Mesendoderm (in vitro differentiated cells): ENCODE results near the gene COX5A.
"Not testable (repeated sequence)": the region's sequence is repeated elsewhere in the genome, so short reads cannot be mapped to it uniquely, and the experiment has no call there.

ENCODE experiments used
- DNase-seq: peaks from one replicate; pipeline ENCODE4 v3.0.0; 2013
- H2AK5ac ChIP-seq: 2 replicates; pipeline ENCODE4 v1.6.1; 2013; ENCODE audit warnings: low read length, inconsistent platforms
- H2BK120ac ChIP-seq: 2 replicates; pipeline ENCODE4 v1.6.1; 2013; ENCODE audit warnings: low read depth, mild to moderate bottlenecking, low read length, moderate library complexity, mixed read lengths
- H2BK15ac ChIP-seq: replicated peaks from 2 replicates; pipeline ENCODE4 v1.6.1; 2013; ENCODE audit warnings: low read depth, mild to moderate bottlenecking, moderate library complexity
- H2BK5ac ChIP-seq: 2 replicates; pipeline ENCODE4 v1.6.1; 2013; ENCODE audit warnings: low read length, inconsistent platforms
- H3K18ac ChIP-seq: 2 replicates; pipeline ENCODE4 v1.6.1; 2013; ENCODE audit warnings: mild to moderate bottlenecking, low read length, mixed read lengths
- H3K23ac ChIP-seq: one replicate; pipeline ENCODE4 v1.6.1; 2013; ENCODE audit warnings: low read length
- H3K27ac ChIP-seq: 2 replicates; pipeline ENCODE4 v1.5.1; 2013; ENCODE audit warnings: low read depth, mild to moderate bottlenecking, inconsistent platforms, low read length, moderate library complexity
- H3K27me3 ChIP-seq: 2 replicates; pipeline ENCODE4 v1.6.1; 2013; ENCODE audit warnings: low read length, control low read depth, mild to moderate bottlenecking, inconsistent platforms; ENCODE audit not compliant: insufficient read depth, poor library complexity
- H3K36me3 ChIP-seq: 2 replicates; pipeline ENCODE4 v1.6.1; 2013; ENCODE audit warnings: low read length, inconsistent platforms; ENCODE audit not compliant: control insufficient read depth, insufficient read depth
- H3K4ac ChIP-seq: one replicate; pipeline ENCODE4 v1.6.1; 2013; ENCODE audit warnings: low read depth, mild to moderate bottlenecking, low read length, moderate library complexity
- H3K4me1 ChIP-seq: 2 replicates; pipeline ENCODE4 v1.6.1; 2013; ENCODE audit warnings: low read depth, low read length, inconsistent platforms; ENCODE audit not compliant: control insufficient read depth
- H3K4me2 ChIP-seq: 2 replicates; pipeline ENCODE4 v1.6.1; 2013; ENCODE audit warnings: low read length
- H3K4me3 ChIP-seq: 2 replicates; pipeline ENCODE4 v1.5.1; 2013; ENCODE audit warnings: mild to moderate bottlenecking, low read length
- H3K56ac ChIP-seq: one replicate; pipeline ENCODE4 v1.6.1; 2013; ENCODE audit warnings: low read length
- H3K79me1 ChIP-seq: 2 replicates; pipeline ENCODE4 v1.6.1; 2013; ENCODE audit warnings: low read length, inconsistent platforms
- H3K79me2 ChIP-seq: 2 replicates; pipeline ENCODE4 v1.6.1; 2013; ENCODE audit warnings: mild to moderate bottlenecking, low read length; ENCODE audit not compliant: control insufficient read depth, insufficient read depth
- H3K9ac ChIP-seq: 2 replicates; pipeline ENCODE4 v1.6.1; 2013; ENCODE audit warnings: low read length, inconsistent platforms
- H4K5ac ChIP-seq: one replicate; pipeline ENCODE4 v1.6.1; 2013; ENCODE audit warnings: low read length
- H4K8ac ChIP-seq: one replicate; pipeline ENCODE4 v1.6.1; 2013; ENCODE audit warnings: low read depth, mild to moderate bottlenecking, control low read depth, low read length, moderate library complexity
- WGBS: extraction: QIAGEN DNeasy Blood & Tissue Kit; methylation state at CpG from one replicate; pipeline ENCODE4 v1.1.7; 2013; ENCODE audit warnings: low lambda C conversion rate, missing lambda C conversion rate; ENCODE audit not compliant: insufficient coverage; ENCODE audit errors: extremely low coverage; 5-methylcytosine and 5-hydroxymethylcytosine counted together

Gene COX5A

DNA sequence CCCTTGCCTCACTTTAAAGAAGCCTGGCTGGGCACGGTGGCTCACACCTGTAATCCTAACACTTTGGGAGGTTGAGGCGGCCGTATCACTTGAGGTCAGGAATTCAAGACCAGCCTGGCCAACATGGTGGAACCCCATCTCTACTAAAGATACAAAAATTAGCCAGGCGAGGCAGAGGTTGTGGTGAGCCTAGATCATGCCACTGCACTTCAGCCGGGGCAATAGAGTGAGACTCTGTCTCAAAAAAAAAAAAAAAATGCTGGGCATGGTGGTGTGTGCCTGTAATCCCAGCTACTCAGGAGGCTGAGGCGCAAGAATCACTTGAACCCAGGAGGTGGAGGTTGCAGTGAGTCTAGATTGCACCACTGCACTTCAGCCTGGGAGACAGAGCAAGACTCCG, 43.5 kb downstream of the COX5A start:
- not testable (repeated sequence) for H2BK15ac ChIP-seq, H2BK5ac ChIP-seq, H4K8ac ChIP-seq, H3K27me3 ChIP-seq, H3K36me3 ChIP-seq, H3K79me1 ChIP-seq, H3K4me1 ChIP-seq, H2AK5ac ChIP-seq, H3K23ac ChIP-seq, H3K4ac ChIP-seq, H4K5ac ChIP-seq, H3K56ac ChIP-seq, H3K18ac ChIP-seq, H3K4me3 ChIP-seq, DNase-seq, H2BK120ac ChIP-seq, H3K27ac ChIP-seq, H3K4me2 ChIP-seq, H3K9ac ChIP-seq, H3K79me2 ChIP-seq
- WGBS, result no CpG with 5 or more reads among the region's 7 CpGs

DNA sequence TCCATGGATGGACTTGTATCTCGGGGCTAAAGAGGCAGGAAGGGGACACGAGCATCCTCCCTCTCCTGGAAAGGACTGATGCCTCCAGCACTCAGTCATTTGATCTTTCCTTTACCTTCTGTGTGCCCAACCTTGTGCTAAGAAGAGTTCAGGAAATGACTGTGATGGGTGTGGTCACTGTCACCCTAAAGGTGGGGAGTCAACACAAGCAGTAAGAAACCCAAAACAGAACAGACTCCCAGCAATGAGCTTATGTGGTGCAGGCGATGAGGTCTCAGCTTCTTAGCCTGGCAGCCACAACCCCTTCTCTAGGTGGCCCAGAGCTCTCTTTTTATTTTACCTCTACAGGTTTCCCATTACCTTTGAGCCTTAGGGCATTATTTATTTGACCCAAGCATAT, 44.2 kb downstream of the COX5A start:
- no peak overlapping the region for H3K18ac ChIP-seq
- H3K56ac ChIP-seq, result no peak overlapping the region
- no peak overlapping the region for H3K4ac ChIP-seq
- no peak overlapping the region for H4K5ac ChIP-seq
- H2BK15ac ChIP-seq, result no peak overlapping the region
- no CpG with 5 or more reads among the region's 3 CpGs for WGBS
- no peak overlapping the region for H3K23ac ChIP-seq
- H3K79me1 ChIP-seq, result no peaks in the 10 kb centered on the region
- no peak for DNase-seq
- H2AK5ac ChIP-seq, result no peak overlapping the region
- H3K36me3 ChIP-seq, result peaks cover 2% of the 10 kb centered on the region
- no peak overlapping the region for H4K8ac ChIP-seq
- no peak overlapping the region for H3K9ac ChIP-seq
- no peak overlapping the region for H2BK5ac ChIP-seq
- peaks cover 5% of the 10 kb centered on the region for H3K4me1 ChIP-seq
- H2BK120ac ChIP-seq, result no peak overlapping the region
- no peak overlapping the region for H3K27ac ChIP-seq
- H3K4me3 ChIP-seq, result no peak overlapping the region
- H3K4me2 ChIP-seq, result no peak overlapping the region
- H3K79me2 ChIP-seq, result no peaks in the 10 kb centered on the region
- no peaks in the 10 kb centered on the region for H3K27me3 ChIP-seq

DNA sequence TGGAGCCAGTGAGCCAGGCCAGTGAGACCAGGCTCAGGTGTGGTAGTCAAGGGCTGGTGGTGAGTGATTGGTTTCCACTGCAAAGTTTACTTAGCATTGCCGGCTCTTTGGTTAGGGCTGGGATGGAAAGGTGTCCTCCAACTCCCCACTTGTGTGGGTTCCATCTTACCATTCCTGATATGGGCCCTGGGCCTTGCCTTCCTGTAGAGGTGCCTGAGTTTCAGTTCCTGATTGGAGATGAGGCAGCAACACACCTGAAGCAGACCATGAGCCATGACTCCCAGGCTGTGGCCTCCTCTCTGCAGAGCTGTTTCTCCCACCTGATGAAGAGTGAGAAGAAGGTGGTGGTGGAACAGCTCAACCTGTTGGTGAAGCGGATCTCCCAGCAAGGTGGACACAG, 44.9 kb downstream of the COX5A start:
- no peak overlapping the region for H3K18ac ChIP-seq
- H3K4me3 ChIP-seq, result no peak overlapping the region
- no peaks in the 10 kb centered on the region for H3K79me2 ChIP-seq
- H2BK120ac ChIP-seq, result no peak overlapping the region
- WGBS, result no CpG with 5 or more reads among the region's 2 CpGs
- H3K4me2 ChIP-seq, result no peak overlapping the region
- no peak for DNase-seq
- no peak overlapping the region for H3K56ac ChIP-seq
- H3K79me1 ChIP-seq, result no peaks in the 10 kb centered on the region
- H3K27me3 ChIP-seq, result no peaks in the 10 kb centered on the region
- no peak overlapping the region for H2BK15ac ChIP-seq
- H2BK5ac ChIP-seq, result no peak overlapping the region
- no peak overlapping the region for H3K27ac ChIP-seq
- H3K36me3 ChIP-seq, result peaks cover 2% of the 10 kb centered on the region
- no peak overlapping the region for H3K9ac ChIP-seq
- no peak overlapping the region for H2AK5ac ChIP-seq
- H3K4me1 ChIP-seq, result peaks cover 5% of the 10 kb centered on the region
- H3K4ac ChIP-seq, result no peak overlapping the region
- H4K5ac ChIP-seq, result no peak overlapping the region
- H4K8ac ChIP-seq, result no peak overlapping the region
- no peak overlapping the region for H3K23ac ChIP-seq

DNA sequence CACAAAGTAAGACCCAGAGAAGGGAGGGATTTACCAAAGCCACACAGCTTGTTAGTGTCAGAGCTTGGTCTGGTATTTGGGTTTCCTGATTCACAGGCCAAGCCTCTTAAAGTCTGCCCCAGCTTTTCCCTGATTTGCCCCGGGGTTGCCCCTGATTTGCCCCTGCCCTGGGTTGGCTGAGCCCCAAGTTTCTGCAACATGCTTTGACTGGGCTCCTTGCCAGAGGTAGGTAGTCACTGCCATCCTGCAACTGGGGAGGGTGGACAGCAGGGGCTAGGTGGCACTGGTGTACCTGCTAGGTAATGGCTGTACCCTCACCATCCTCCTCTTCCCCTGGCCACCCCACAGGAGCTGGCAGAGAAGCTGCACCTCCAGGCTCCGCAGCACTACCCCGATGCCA, 45.6 kb downstream of the COX5A start:
- Histone ChIP-seq H3K4me1 (peaks cover 5% of the 10 kb centered on the region), H2BK5ac (no peak overlapping the region), H3K36me3 (peaks cover 2% of the 10 kb centered on the region), H3K4ac (no peak overlapping the region), H3K4me3 (no peak overlapping the region), H3K79me2 (no peaks in the 10 kb centered on the region), H3K18ac (no peak overlapping the region), H4K5ac (no peak overlapping the region), H3K23ac (no peak overlapping the region), H3K4me2 (no peak overlapping the region), H3K9ac (no peak overlapping the region), H2BK15ac (no peak overlapping the region), H4K8ac (no peak overlapping the region), H3K27ac (no peak overlapping the region), H2BK120ac (no peak overlapping the region), H2AK5ac (no peak overlapping the region), H3K27me3 (no peaks in the 10 kb centered on the region), H3K56ac (no peak overlapping the region), H3K79me1 (no peaks in the 10 kb centered on the region)
- no CpG with 5 or more reads among the region's 3 CpGs for WGBS
- DNase-seq, result no peak

DNA sequence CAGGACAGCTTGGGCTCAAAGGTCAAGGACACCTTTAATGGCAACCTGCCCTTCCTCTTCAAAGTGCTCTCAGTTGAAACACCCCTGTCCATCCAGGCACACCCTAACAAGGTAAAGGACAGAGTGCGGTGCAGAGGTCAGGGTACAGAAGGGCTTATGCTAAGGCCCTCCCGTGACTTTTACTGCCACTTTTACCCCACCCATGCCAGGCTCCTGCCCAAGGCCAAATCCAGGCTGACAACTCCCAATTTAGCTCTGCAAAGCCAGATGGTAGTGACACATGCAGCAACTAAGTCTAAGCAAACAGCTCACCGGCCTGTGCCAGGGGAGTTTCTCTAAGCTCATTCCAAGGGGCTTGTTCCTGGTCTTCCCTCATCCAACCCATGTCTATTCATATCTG, 46.4 kb downstream of the COX5A start:
- DNase-seq, result no peak
- Histone ChIP-seq H3K4me2 (no peak overlapping the region), H3K4me3 (no peak overlapping the region), H4K8ac (no peak overlapping the region), H2BK120ac (no peak overlapping the region), H3K36me3 (peaks cover 2% of the 10 kb centered on the region), H3K56ac (no peak overlapping the region), H3K4me1 (peaks cover 5% of the 10 kb centered on the region), H3K4ac (no peak overlapping the region), H3K9ac (no peak overlapping the region), H3K23ac (no peak overlapping the region), H4K5ac (no peak overlapping the region), H3K27me3 (no peaks in the 10 kb centered on the region), H2BK15ac (no peak overlapping the region), H2AK5ac (no peak overlapping the region), H3K79me2 (no peaks in the 10 kb centered on the region), H2BK5ac (no peak overlapping the region), H3K18ac (no peak overlapping the region), H3K27ac (no peak overlapping the region), H3K79me1 (no peaks in the 10 kb centered on the region)
- no CpG with 5 or more reads among the region's 3 CpGs for WGBS

DNA sequence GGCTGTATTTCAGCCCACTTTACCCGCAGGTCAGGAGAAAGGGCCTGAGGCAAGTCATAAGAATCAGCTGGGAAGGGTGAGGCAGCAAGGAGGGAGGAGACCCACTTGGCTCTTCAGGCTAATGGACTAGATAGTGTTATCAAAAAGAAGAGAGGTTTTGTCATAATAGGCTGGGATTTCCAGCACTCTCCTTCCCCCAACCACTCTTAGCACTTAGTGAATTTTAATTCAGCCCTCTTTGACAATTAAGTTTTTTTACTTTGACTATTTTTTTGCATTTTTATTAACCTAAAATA, 47.3 kb downstream of the COX5A start:
- peaks cover 2% of the 10 kb centered on the region for H3K36me3 ChIP-seq
- no peak overlapping the region for H3K27ac ChIP-seq
- no peak overlapping the region for H4K5ac ChIP-seq
- H3K79me1 ChIP-seq, result no peaks in the 10 kb centered on the region
- no peak overlapping the region for H4K8ac ChIP-seq
- DNase-seq, result peak; percentile 40
- H2BK5ac ChIP-seq, result no peak overlapping the region
- peaks cover 5% of the 10 kb centered on the region for H3K4me1 ChIP-seq
- H2BK120ac ChIP-seq, result no peak overlapping the region
- H3K79me2 ChIP-seq, result no peaks in the 10 kb centered on the region
- H3K4me2 ChIP-seq, result peak overlapping the region; percentile 94
- H3K23ac ChIP-seq, result no peak overlapping the region
- no peak overlapping the region for H3K18ac ChIP-seq
- no peak overlapping the region for H2AK5ac ChIP-seq
- H3K4ac ChIP-seq, result no peak overlapping the region
- no CpG with 5 or more reads among the region's 1 CpG for WGBS
- H2BK15ac ChIP-seq, result no peak overlapping the region
- H3K9ac ChIP-seq, result peak overlapping the region; percentile 94
- peak overlapping the region; percentile 98 for H3K56ac ChIP-seq
- H3K4me3 ChIP-seq, result peak overlapping the region; percentile 92
- no peaks in the 10 kb centered on the region for H3K27me3 ChIP-seq
